Measurements from ENCODE around the gene TTYH2. TPM values are rescaled to one million over a fixed set of nuclear protein-coding genes. Genes with fewer than 3 reads are reported as not detected.

Gene TTYH2
- polyA plus RNA-seq, 2 donors: 0.67 to 0.82 TPM

DNA sequence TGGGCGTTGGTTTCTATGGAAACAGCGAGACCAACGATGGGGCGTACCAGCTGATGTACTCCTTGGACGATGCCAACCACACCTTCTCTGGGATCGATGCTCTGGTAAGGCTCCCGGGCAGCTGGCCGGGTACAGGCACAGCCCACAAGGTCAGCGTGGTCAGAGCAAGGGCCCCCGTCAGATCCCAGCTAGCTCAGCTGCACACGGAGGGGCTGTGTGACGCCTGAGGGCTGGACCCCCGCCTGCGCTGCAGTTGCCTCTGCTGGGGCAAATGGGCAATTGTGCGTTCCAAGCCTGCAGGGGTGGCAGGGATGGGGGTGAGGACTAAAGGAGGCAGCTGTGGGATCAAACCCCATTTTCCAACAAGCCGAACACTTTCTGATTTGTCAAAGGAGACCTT lies 17.5 kb downstream of the TTYH2 start:
- Histone ChIP-seq H3K27me3 (ENCODE audit: control insufficient read depth in 1 of 2, insufficient read depth in 2 of 2, low read length in 2 of 2) (no peaks in the 10 kb centered on the region), H3K4me1 (ENCODE audit: control insufficient read depth in 2 of 2, insufficient read depth in 2 of 2, low read length in 1 of 2) (peaks cover 0 to 4% of the 10 kb centered on the region in 2 donors), H3K36me3 (ENCODE audit: control insufficient read depth in 2 of 2, insufficient read depth in 2 of 2, low read length in 1 of 2) (peaks cover 0 to 2% of the 10 kb centered on the region in 2 donors), H3K9me3 (ENCODE audit: control insufficient read depth in 2 of 2, insufficient read depth in 1 of 2, low read depth in 1 of 2, low read length in 1 of 2) (no peaks in the 10 kb centered on the region), H3K4me3 (ENCODE audit: low read depth in 1 of 2, low read length in 2 of 2) (no peak overlapping the region), H3K27ac (ENCODE audit: low read depth in 2 of 2, low read length in 1 of 2) (no peak overlapping the region)
- 93% methylated on average over 16 of the region's 16 CpGs for WGBS, 2 donors

DNA sequence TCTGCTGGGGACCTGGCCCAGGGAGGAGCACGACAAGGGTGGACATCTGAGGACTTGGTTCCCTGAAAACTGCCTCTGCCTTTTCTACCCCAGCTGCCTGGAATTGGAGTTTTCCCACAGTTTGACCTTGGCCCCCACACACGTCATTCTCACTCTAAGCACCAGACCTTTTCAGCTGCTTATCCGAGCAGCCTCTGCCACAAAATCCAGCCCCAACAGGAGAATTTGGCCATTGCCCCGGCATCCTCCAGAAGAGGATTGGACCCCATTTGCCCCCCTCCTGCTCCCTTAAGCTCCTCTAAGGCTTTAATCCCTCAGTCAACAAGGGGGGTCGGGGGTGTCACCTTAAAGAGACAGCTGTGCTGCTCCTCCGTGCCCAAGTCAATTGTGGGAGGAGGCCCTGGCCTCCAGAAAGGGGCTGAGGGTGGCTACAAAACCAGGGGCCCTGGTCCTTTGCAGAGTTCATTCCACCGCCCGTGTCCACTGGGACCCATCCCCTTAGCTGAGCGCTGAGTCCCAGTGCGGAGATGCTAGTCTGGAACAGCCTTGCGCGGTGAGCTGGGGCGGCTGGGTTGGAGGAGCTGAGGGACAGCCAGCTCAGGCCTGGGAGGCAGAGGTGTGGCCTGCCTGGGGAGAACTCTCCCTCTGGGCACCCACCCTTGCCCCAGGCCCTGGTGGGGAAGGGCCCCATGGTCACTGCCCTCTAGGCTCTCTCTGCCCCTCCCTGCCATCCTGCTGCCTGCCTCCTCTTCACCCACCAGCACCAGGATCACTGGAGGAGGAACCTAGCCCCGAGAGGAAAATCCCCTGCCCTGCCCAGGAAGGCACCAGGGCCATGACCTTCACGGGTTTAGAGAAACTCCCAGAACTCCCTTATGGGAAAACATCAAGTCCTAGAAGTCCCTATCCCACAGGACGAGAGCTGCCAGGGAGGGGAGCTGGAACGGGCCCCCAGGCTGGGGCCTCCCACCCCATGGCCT lies 18.8 kb downstream of the TTYH2 start:
- Histone ChIP-seq H3K36me3 (ENCODE audit: control insufficient read depth in 2 of 2, insufficient read depth in 2 of 2, low read length in 1 of 2) (peaks cover 0 to 2% of the 10 kb centered on the region in 2 donors), H3K9me3 (ENCODE audit: control insufficient read depth in 2 of 2, insufficient read depth in 1 of 2, low read depth in 1 of 2, low read length in 1 of 2) (no peaks in the 10 kb centered on the region), H3K4me3 (ENCODE audit: low read depth in 1 of 2, low read length in 2 of 2) (no peak overlapping the region), H3K27ac (ENCODE audit: low read depth in 2 of 2, low read length in 1 of 2) (no peak overlapping the region), H3K4me1 (ENCODE audit: control insufficient read depth in 2 of 2, insufficient read depth in 2 of 2, low read length in 1 of 2) (peaks cover 0 to 4% of the 10 kb centered on the region in 2 donors), H3K27me3 (ENCODE audit: control insufficient read depth in 1 of 2, insufficient read depth in 2 of 2, low read length in 2 of 2) (no peaks in the 10 kb centered on the region)
- WGBS, 2 donors: 75 to 81% methylated on average over 17 of the region's 17 CpGs

GRCh38 chr17:74233937-74234336 lies 20.6 kb downstream of the TTYH2 start:
- WGBS, 2 donors: 84 to 91% methylated on average over 8 of the region's 8 CpGs
- Histone ChIP-seq H3K4me1 (ENCODE audit: control insufficient read depth in 2 of 2, insufficient read depth in 2 of 2, low read length in 1 of 2) (peaks cover under 1 to 4% of the 10 kb centered on the region in 2 donors), H3K36me3 (ENCODE audit: control insufficient read depth in 2 of 2, insufficient read depth in 2 of 2, low read length in 1 of 2) (peaks cover 0 to 2% of the 10 kb centered on the region in 2 donors), H3K4me3 (ENCODE audit: low read depth in 1 of 2, low read length in 2 of 2) (no peak overlapping the region), H3K27me3 (ENCODE audit: control insufficient read depth in 1 of 2, insufficient read depth in 2 of 2, low read length in 2 of 2) (no peaks in the 10 kb centered on the region), H3K27ac (ENCODE audit: low read depth in 2 of 2, low read length in 1 of 2) (no peak overlapping the region), H3K9me3 (ENCODE audit: control insufficient read depth in 2 of 2, insufficient read depth in 1 of 2, low read depth in 1 of 2, low read length in 1 of 2) (no peaks in the 10 kb centered on the region)

GRCh38 chr17:74234486-74234885 lies 21.1 kb downstream of the TTYH2 start:
- 77 to 79% methylated on average over 1 of the region's 1 CpG for WGBS, 2 donors
- H3K27me3 ChIP-seq (ENCODE audit: control insufficient read depth in 1 of 2, insufficient read depth in 2 of 2, low read length in 2 of 2): no peaks in the 10 kb centered on the region
- no peak overlapping the region for H3K4me3 ChIP-seq (ENCODE audit: low read depth in 1 of 2, low read length in 2 of 2)
- H3K4me1 ChIP-seq (ENCODE audit: control insufficient read depth in 2 of 2, insufficient read depth in 2 of 2, low read length in 1 of 2): peaks cover 3 to 4% of the 10 kb centered on the region in 2 donors
- H3K9me3 ChIP-seq (ENCODE audit: control insufficient read depth in 2 of 2, insufficient read depth in 1 of 2, low read depth in 1 of 2, low read length in 1 of 2): no peaks in the 10 kb centered on the region
- H3K36me3 ChIP-seq (ENCODE audit: control insufficient read depth in 2 of 2, insufficient read depth in 2 of 2, low read length in 1 of 2): peaks cover 0 to 2% of the 10 kb centered on the region in 2 donors
- no peak overlapping the region for H3K27ac ChIP-seq (ENCODE audit: low read depth in 2 of 2, low read length in 1 of 2)

GRCh38 chr17:74235040-74235581 lies 21.7 kb downstream of the TTYH2 start:
- Histone ChIP-seq H3K27me3 (ENCODE audit: control insufficient read depth in 1 of 2, insufficient read depth in 2 of 2, low read length in 2 of 2) (no peaks in the 10 kb centered on the region), H3K36me3 (ENCODE audit: control insufficient read depth in 2 of 2, insufficient read depth in 2 of 2, low read length in 1 of 2) (peaks cover 0 to 2% of the 10 kb centered on the region in 2 donors), H3K9me3 (ENCODE audit: control insufficient read depth in 2 of 2, insufficient read depth in 1 of 2, low read depth in 1 of 2, low read length in 1 of 2) (no peaks in the 10 kb centered on the region), H3K4me1 (ENCODE audit: control insufficient read depth in 2 of 2, insufficient read depth in 2 of 2, low read length in 1 of 2) (peaks cover 4% of the 10 kb centered on the region in 2 donors), H3K4me3 (ENCODE audit: low read depth in 1 of 2, low read length in 2 of 2) (no peak overlapping the region), H3K27ac (ENCODE audit: low read depth in 2 of 2, low read length in 1 of 2) (no peak overlapping the region)
- 65 to 66% methylated on average over 19 of the region's 19 CpGs for WGBS, 2 donors

GRCh38 chr17:74235911-74236371 lies 22.6 kb downstream of the TTYH2 start:
- H3K4me3 ChIP-seq (ENCODE audit: low read depth in 1 of 2, low read length in 2 of 2): no peak overlapping the region
- WGBS, 2 donors: 66 to 70% methylated on average over 8 of the region's 8 CpGs
- H3K36me3 ChIP-seq (ENCODE audit: control insufficient read depth in 2 of 2, insufficient read depth in 2 of 2, low read length in 1 of 2): peaks cover 0 to under 1% of the 10 kb centered on the region in 2 donors
- no peaks in the 10 kb centered on the region for H3K27me3 ChIP-seq (ENCODE audit: control insufficient read depth in 1 of 2, insufficient read depth in 2 of 2, low read length in 2 of 2)
- H3K27ac ChIP-seq (ENCODE audit: low read depth in 2 of 2, low read length in 1 of 2): no peak overlapping the region
- H3K4me1 ChIP-seq (ENCODE audit: control insufficient read depth in 2 of 2, insufficient read depth in 2 of 2, low read length in 1 of 2): peaks cover 2 to 4% of the 10 kb centered on the region in 2 donors
- H3K9me3 ChIP-seq (ENCODE audit: control insufficient read depth in 2 of 2, insufficient read depth in 1 of 2, low read depth in 1 of 2, low read length in 1 of 2): no peaks in the 10 kb centered on the region

DNA sequence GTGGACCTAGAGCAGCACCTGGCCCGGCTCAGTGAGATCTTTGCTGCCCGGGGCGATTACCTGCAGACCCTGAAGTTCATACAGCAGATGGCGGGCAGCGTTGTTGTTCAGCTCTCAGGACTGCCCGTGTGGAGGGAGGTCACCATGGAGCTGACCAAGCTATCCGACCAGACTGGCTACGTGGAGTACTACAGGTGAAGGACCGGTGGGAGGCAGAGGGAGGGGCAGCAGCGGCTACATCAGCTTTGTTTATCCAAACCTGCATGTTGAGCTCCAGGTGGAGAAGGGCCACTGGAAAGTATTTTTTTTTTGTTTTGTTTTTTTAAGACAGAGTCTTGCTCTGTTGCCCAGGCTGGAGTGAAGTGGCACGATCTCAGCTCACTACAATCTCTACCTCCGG lies 23.9 kb downstream of the TTYH2 start:
- H3K9me3 ChIP-seq (ENCODE audit: control insufficient read depth in 2 of 2, insufficient read depth in 1 of 2, low read depth in 1 of 2, low read length in 1 of 2): no peaks in the 10 kb centered on the region
- 86% methylated on average over 12 of the region's 12 CpGs for WGBS, 2 donors
- H3K36me3 ChIP-seq (ENCODE audit: control insufficient read depth in 2 of 2, insufficient read depth in 2 of 2, low read length in 1 of 2): no peaks in the 10 kb centered on the region
- H3K27me3 ChIP-seq (ENCODE audit: control insufficient read depth in 1 of 2, insufficient read depth in 2 of 2, low read length in 2 of 2): no peaks in the 10 kb centered on the region
- H3K4me3 ChIP-seq (ENCODE audit: low read depth in 1 of 2, low read length in 2 of 2): no peak overlapping the region
- H3K27ac ChIP-seq (ENCODE audit: low read depth in 2 of 2, low read length in 1 of 2): no peak overlapping the region
- peaks cover 4% of the 10 kb centered on the region in 2 donors for H3K4me1 ChIP-seq (ENCODE audit: control insufficient read depth in 2 of 2, insufficient read depth in 2 of 2, low read length in 1 of 2)

- Histone ChIP-seq H3K27ac (ENCODE audit: low read depth in 2 of 2, low read length in 1 of 2) (no peak overlapping the region), H3K9me3 (ENCODE audit: control insufficient read depth in 2 of 2, insufficient read depth in 1 of 2, low read depth in 1 of 2, low read length in 1 of 2) (no peaks in the 10 kb centered on the region), H3K36me3 (ENCODE audit: control insufficient read depth in 2 of 2, insufficient read depth in 2 of 2, low read length in 1 of 2) (no peaks in the 10 kb centered on the region), H3K27me3 (ENCODE audit: control insufficient read depth in 1 of 2, insufficient read depth in 2 of 2, low read length in 2 of 2) (no peaks in the 10 kb centered on the region), H3K4me3 (ENCODE audit: low read depth in 1 of 2, low read length in 2 of 2) (no peak overlapping the region), H3K4me1 (ENCODE audit: control insufficient read depth in 2 of 2, insufficient read depth in 2 of 2, low read length in 1 of 2) (peaks cover 4% of the 10 kb centered on the region in 2 donors)
- WGBS, 2 donors: 61 to 70% methylated on average over 10 of the region's 10 CpGs
These were observed 25.8 kb downstream of the TTYH2 start for GRCh38 chr17:74239172-74239571.

DNA sequence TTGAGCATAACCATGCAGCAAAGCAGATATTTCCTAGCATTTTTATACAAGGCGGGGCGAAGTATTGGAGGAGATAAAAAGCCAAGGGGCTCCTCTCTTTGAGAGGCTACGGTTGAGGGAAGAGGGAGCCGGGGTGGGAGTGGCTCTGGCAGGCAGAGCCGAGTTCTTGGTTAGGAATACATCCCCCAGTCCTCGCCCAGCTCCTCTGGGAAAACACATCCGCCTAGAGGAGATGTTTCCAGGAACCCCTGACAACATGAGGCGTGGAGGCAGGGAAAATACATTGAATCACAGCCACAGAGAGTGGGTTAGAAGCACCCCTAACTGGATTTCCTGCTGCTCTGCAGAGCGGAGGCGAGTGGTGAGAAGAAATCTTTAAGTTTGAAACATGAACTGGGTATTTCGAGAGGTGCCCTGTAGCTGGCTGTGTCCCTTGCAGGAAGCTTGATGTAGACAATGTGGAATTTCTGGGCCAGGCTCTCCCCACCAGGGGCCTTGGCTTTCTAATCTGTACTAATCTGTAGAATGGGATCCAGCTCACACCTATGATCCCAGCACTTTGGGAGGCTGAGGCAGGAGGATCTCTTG lies 27.3 kb downstream of the TTYH2 start:
- H3K27ac ChIP-seq (ENCODE audit: low read depth in 2 of 2, low read length in 1 of 2): no peak overlapping the region
- no peaks in the 10 kb centered on the region for H3K9me3 ChIP-seq (ENCODE audit: control insufficient read depth in 2 of 2, insufficient read depth in 1 of 2, low read depth in 1 of 2, low read length in 1 of 2)
- no peak overlapping the region for H3K4me3 ChIP-seq (ENCODE audit: low read depth in 1 of 2, low read length in 2 of 2)

More for the DNA sequence above, 27.3 kb downstream of the TTYH2 start:
- Histone ChIP-seq H3K27me3 (ENCODE audit: control insufficient read depth in 1 of 2, insufficient read depth in 2 of 2, low read length in 2 of 2) (no peaks in the 10 kb centered on the region), H3K4me1 (ENCODE audit: control insufficient read depth in 2 of 2, insufficient read depth in 2 of 2, low read length in 1 of 2) (peaks cover 2 to 4% of the 10 kb centered on the region in 2 donors), H3K36me3 (ENCODE audit: control insufficient read depth in 2 of 2, insufficient read depth in 2 of 2, low read length in 1 of 2) (no peaks in the 10 kb centered on the region)
- WGBS, 2 donors: 47 to 58% methylated on average over 11 of the region's 11 CpGs
